Measurements from ENCODE around the gene FAAP100.

The FAAP100 gene

GRCh38 chr17:81589612-81590011, 37.5 kb upstream of the FAAP100 start:
- H3K27ac ChIP-seq = no peak overlapping the region
- no peak for TF ChIP-seq CTCF (conservative IDR thresholded peaks at IDR 0.05)

GRCh38 chr17:81586096-81586495, 33.9 kb upstream of the FAAP100 start:
- no peak overlapping the region for H3K27ac ChIP-seq
- no peak for TF ChIP-seq CTCF (conservative IDR thresholded peaks at IDR 0.05)

DNA sequence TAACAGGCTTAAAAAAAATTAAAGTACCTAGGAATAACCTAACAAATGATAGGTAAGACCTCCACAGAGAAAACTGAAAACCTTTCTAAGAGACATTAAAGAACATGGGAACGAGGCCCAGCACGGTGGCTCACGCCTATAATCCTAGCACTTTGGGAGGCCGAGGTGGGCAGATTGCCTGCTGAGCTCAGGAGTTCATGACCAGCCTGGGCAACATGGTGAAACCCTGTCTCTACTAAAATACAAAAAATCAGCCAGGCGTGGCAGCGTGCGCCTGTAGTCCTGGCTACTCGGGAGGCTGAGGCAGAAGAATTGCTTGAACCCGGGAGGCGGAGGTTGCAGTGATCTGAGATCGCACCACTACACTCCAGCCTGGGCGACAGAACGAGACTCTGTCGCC, 32.6 kb upstream of the FAAP100 start:
- peak overlapping the region; percentile 52 for H3K27ac ChIP-seq

DNA sequence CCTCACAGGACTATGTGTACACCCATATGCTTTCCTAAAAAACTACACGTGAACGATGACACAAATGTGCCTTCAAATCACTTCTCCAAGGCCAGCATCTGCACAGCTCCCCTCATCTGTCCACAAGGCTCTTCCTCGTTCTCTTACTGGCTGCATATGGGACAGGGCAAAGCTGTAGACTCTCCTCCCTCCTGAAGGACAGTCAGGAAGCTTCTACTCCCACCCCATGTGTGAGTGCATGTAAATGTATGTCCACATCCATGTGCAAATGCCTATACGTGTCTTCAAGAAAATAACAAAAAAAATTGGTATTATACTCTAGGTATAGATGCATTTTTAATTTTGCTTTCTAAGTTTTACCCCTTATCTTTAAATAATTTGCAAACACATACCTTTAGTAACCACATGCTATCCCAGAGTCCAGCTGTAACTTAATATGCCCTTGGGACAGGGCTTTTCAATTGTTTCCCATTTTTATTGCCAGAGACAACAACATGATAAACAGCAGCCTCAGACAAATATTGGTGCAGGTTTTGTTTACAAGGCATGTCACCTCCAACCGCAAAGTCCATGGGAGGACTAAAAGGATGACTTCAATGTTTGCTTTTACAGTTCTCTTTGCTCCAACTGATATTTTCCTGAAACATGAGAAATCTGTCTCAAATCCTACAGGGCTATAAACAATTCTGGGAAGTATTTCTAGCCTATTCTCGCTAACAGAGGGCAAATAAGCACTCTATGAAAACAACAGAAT, 31.6 kb upstream of the FAAP100 start:
- TF ChIP-seq CTCF (conservative IDR thresholded peaks at IDR 0.05) = no peak
- H3K27ac ChIP-seq = peak overlapping the region; percentile 52

DNA sequence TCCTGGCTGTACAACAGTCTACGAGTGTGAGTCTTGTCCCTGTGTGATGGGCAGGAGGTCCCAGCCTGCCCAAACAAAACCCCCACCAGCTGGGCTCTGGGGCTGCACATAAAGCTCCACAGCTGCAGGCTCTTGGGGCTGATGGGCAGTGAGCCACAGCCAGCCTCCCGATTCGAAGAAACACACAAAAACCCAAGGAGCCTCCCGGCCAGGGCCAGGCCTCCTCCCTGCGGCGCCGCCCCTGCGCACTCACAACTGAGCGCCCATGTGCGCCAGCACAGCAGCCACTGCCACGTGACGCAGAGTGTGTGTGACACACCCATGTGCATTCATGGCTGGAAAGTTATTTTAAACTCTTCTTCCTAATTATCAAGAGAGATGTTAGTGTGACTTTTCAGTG, 30.6 kb upstream of the FAAP100 start:
- TF ChIP-seq CTCF (conservative IDR thresholded peaks at IDR 0.05) = no peak
- H3K27ac ChIP-seq = no peak overlapping the region

DNA sequence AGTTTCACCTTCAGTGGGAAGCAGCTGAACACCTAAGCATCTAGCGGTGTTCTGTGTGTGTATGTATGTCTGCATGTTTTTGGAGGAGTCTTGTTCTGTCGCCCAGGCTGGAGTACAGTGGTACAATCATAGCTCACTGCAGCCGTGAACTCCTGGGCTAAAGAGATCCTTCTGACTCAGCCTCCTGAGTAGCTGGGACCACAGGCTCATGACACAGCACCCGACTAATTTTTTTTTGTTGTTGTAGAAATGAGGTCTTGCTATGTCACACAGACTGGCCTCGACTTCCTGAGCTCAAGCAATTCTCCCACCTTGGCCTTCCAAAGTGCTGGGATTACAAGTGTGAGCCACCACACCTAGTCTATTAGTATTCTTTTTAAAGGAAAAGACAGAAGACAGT, 30.2 kb upstream of the FAAP100 start:
- TF ChIP-seq CTCF (conservative IDR thresholded peaks at IDR 0.05) = no peak
- no peak overlapping the region for H3K27ac ChIP-seq

- TF ChIP-seq CTCF (conservative IDR thresholded peaks at IDR 0.05) = no peak
- H3K27ac ChIP-seq = no peak overlapping the region
Measured at GRCh38 chr17:81581758-81582157, 29.6 kb upstream of the FAAP100 start.

GRCh38 chr17:81580481-81580880, 28.3 kb upstream of the FAAP100 start:
- no peak overlapping the region for H3K27ac ChIP-seq
- TF ChIP-seq CTCF (conservative IDR thresholded peaks at IDR 0.05) = no peak

Data from VCaP (cell line).